Glutamatergic neuron (in vitro differentiated cells): ENCODE data around the gene SCN5A. TPM values are rescaled to one million over a fixed set of nuclear protein-coding genes. Genes with fewer than 3 reads are reported as not detected.

Experiments
- DNase-seq: peaks from one replicate; pipeline ENCODE4 v3.0.0; 2022
- H3K27ac Mint-ChIP-seq: one replicate; pipeline ENCODE4 v1.8.0; 2020; ENCODE audit warnings: mild to moderate bottlenecking, mixed read lengths, inconsistent platforms; ENCODE audit not compliant: unreplicated experiment
- H3K27me3 Mint-ChIP-seq: one replicate; pipeline ENCODE4 v1.8.0; 2020; ENCODE audit warnings: mild to moderate bottlenecking, moderate library complexity, mixed read lengths, inconsistent platforms; ENCODE audit not compliant: unreplicated experiment
- H3K36me3 Mint-ChIP-seq: one replicate; pipeline ENCODE4 v1.8.0; 2020; ENCODE audit warnings: mild to moderate bottlenecking, mixed read lengths, inconsistent platforms; ENCODE audit not compliant: unreplicated experiment
- H3K4me1 Mint-ChIP-seq: one replicate; pipeline ENCODE4 v1.8.0; 2020; ENCODE audit warnings: mild to moderate bottlenecking, low read depth, mixed read lengths, inconsistent platforms; ENCODE audit not compliant: unreplicated experiment
- H3K4me3 Mint-ChIP-seq: one replicate; pipeline ENCODE4 v1.8.0; 2020; ENCODE audit warnings: mild to moderate bottlenecking, mixed read lengths, inconsistent platforms; ENCODE audit not compliant: unreplicated experiment
- H3K9me3 Mint-ChIP-seq: one replicate; pipeline ENCODE4 v1.8.0; 2020; ENCODE audit warnings: mild to moderate bottlenecking, moderate library complexity, mixed read lengths, inconsistent platforms; ENCODE audit not compliant: unreplicated experiment
- total RNA-seq: library from RNA; stranded (reverse); fragmentation: NEBNext Ultra II Directional; extraction: Animal tissue kit (Norgen Biotek cat#: 25700); gene quantifications from one replicate; pipeline ENCODE4 v1.2.1, GENCODE V29; 2021; ENCODE audit not compliant: unreplicated experiment
- TF ChIP-seq, protein P1 (sequence below): fragments of 200-600 bp; sonication (generic); IDR thresholded peaks from one replicate; pipeline ENCODE4 v1.5.0; 2021; ENCODE audit not compliant: partially characterized antibody, unreplicated experiment

The SCN5A gene
- total RNA-seq, 1 donor from 2014 or later = 4.8 TPM

DNA sequence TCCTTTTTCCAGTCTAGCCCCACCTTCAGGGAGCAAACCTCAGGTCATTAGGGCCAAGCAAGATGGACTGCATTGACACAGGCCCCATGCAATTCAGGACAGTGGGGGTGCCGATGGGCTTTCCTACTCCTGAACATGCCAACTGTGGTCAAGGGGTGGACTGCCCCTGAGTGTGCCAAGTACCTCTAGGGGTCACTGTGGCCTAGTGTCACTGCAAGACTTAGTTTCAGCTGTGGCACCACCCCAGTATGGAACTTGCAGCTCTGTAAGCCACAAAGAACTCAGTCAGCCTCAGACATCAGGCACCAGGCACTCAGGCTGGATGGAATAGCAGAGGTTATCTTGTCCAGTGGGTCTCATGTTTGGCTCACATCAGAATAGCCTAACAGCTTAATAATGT is 121.0 kb downstream of the SCN5A start:
- Mint-ChIP-seq H3K27me3 (peaks cover 3% of the 10 kb centered on the region), H3K36me3 (peaks cover 5% of the 10 kb centered on the region), H3K27ac (no peak overlapping the region), H3K9me3 (no peaks in the 10 kb centered on the region), H3K4me1 (no peaks in the 10 kb centered on the region), H3K4me3 (no peak overlapping the region)
- TF ChIP-seq, protein P1, sequence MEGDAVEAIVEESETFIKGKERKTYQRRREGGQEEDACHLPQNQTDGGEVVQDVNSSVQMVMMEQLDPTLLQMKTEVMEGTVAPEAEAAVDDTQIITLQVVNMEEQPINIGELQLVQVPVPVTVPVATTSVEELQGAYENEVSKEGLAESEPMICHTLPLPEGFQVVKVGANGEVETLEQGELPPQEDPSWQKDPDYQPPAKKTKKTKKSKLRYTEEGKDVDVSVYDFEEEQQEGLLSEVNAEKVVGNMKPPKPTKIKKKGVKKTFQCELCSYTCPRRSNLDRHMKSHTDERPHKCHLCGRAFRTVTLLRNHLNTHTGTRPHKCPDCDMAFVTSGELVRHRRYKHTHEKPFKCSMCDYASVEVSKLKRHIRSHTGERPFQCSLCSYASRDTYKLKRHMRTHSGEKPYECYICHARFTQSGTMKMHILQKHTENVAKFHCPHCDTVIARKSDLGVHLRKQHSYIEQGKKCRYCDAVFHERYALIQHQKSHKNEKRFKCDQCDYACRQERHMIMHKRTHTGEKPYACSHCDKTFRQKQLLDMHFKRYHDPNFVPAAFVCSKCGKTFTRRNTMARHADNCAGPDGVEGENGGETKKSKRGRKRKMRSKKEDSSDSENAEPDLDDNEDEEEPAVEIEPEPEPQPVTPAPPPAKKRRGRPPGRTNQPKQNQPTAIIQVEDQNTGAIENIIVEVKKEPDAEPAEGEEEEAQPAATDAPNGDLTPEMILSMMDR = no peak
- no peak for DNase-seq

DNA sequence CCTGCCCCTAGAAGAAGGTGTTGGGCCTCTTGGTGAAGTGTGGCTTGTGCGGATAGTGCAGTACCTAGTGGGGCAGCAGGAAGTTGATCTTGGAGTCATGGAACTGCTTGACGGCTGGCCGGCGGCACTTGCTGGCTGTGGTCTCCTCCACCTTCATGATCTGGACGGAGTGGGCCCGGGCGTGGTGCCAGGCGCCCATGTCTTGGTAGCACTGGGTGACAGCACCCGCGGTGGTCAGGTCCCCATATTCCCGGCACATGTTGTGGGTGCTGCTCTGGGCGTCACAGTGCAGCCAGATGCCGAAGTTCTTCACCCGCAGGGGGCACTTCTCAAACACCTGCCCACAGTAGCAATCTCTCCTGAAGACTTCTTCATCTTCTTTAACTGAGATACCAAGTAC is 122.7 kb downstream of the SCN5A start:
- Mint-ChIP-seq H3K4me3 (no peak overlapping the region), H3K4me1 (no peaks in the 10 kb centered on the region), H3K36me3 (peaks cover under 1% of the 10 kb centered on the region), H3K9me3 (no peaks in the 10 kb centered on the region), H3K27ac (no peak overlapping the region), H3K27me3 (peaks cover 3% of the 10 kb centered on the region)
- no peak for DNase-seq
- TF ChIP-seq, protein P1 = no peak

DNA sequence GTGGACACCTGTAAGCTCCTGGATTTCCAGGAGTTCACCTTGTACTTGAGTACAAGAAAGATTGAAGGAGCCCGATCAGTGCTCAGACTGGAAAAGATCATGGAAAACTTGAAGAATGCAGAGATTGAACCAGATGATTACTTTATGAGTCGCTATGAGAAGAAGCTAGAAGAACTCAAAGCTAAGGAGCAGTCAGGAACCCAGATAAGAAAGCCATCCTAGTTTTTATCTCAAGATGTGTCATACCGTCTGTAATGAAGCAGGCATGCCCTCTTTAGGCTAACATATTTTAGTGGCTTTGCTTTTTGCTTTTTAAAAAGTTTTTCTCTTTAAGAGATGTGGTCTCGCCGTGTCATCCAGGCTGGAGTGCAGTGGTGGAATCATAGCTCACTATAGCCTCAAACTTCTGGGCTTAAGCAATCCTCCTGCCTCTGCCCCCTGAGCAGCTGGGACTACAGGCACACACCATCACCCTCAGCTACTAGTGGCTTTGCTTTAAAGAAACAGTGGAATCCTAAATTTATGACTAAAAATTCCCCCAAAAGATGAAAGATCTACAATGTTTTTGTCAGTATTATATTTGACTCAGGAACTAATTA is 125.2 kb downstream of the SCN5A start:
- Mint-ChIP-seq H3K9me3 (no peaks in the 10 kb centered on the region), H3K4me1 (no peaks in the 10 kb centered on the region), H3K27me3 (no peaks in the 10 kb centered on the region), H3K27ac (no peak overlapping the region), H3K4me3 (no peak overlapping the region), H3K36me3 (no peaks in the 10 kb centered on the region)
- TF ChIP-seq, protein P1 = no peak
- no peak for DNase-seq

DNA sequence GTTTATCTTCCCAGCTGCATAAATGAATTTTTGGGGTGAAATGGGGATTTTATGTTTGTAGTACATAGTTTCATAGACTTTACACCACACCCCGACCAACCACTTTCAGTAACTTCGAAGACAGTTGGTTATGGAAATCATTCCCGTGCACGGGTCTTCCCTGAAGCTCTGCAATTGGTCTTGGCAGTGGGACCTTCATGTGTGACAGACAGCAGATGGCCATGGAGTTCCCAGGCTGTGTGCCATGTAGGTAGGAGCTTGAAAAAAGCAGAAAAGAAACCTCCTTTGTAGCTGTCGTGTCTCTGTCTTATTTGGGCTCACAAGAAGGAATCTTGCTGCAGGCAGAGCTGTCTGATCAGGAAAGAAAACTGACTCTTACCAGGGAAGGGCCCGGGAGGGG is 127.5 kb downstream of the SCN5A start:
- DNase-seq = no peak
- no peak overlapping the region for H3K27ac Mint-ChIP-seq
- H3K9me3 Mint-ChIP-seq = no peaks in the 10 kb centered on the region
- no peaks in the 10 kb centered on the region for H3K27me3 Mint-ChIP-seq
- no peak overlapping the region for H3K4me3 Mint-ChIP-seq
- H3K36me3 Mint-ChIP-seq = no peaks in the 10 kb centered on the region
- H3K4me1 Mint-ChIP-seq = no peaks in the 10 kb centered on the region
- TF ChIP-seq, protein P1 = no peak

DNA sequence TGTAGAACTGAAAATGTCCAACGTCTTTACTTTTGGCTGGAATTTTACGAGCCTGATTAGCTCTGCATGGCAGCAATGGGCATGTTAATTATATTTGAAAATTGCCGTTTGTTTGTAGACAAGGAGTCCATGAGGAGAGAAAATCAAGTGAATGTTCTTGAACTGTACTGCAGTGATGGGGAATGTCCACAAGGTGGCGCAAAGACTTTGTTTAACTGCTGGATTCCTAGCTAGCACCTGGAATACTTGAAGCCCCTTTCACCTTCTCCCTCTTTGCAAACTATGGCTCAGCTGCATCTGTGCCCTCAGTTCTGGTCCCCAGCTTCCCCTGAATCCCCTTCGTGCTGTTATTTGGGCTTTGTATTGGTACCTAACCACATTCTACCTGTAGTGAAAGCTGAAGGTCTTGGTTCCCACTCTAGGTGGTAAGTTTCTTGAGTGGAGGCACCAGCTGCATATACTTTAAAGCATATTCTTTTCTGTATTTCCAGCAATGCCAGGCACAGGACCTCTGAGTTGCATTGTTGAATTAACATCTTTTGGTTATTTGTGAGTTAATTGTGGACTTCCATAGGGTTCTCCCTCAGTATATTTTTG is 128.0 kb downstream of the SCN5A start:
- no peak overlapping the region for H3K27ac Mint-ChIP-seq

More for the DNA sequence above, 128.0 kb downstream of the SCN5A start:
- Mint-ChIP-seq H3K4me1 (no peaks in the 10 kb centered on the region), H3K27me3 (no peaks in the 10 kb centered on the region), H3K4me3 (no peak overlapping the region), H3K9me3 (no peaks in the 10 kb centered on the region), H3K36me3 (no peaks in the 10 kb centered on the region)
- peak; percentile 69 for DNase-seq
- TF ChIP-seq, protein P1 = peak; percentile 93
